NCI-H1436 (cell line): ENCODE measurements around the gene RAET1E.
"Not testable (repeated sequence)": the region's sequence is repeated elsewhere in the genome, so short reads cannot be mapped to it uniquely, and the experiment has no call there.

ENCODE experiments used
- DNase-seq: peaks from one replicate; lab custom pipeline; 2025; lab: John Stamatoyannopoulos, UW

RAET1E gene

DNA sequence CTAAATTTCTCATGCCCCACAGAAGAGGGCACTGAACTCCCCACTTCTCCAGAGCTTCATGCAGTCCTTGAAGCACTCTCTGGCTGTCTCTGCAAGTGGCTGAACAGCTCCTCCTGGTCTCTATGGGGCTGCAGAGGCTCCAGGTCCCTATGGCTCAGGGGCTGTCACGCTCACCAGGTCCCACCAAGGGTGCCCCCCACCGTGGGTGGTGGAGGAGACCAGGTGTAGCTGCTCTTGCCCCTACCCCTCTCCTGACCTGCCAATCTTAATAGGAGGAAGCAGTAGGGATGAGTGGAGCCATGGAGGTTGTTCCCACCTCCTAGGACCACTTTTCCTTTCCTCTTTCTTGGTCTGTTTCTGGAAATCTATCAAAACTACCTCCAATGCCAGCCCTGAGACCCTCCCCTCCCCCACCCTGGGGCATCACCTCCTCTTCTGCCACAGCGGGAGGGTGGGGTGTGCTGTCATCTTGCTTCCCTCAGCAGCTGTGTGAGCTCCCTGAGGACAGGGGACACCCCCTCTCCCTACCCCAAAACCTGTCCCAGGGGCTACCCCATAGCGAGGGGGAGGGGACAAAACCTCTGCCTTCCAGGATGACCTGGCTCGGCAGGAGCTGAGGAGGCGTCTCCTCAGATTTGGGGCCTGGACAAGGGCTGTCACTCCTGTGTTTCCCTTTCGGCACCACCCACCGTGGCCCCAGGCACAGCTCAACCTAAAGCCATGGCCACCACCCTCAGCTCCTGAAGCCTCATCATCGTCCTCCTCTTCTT, 12.0 kb upstream of the RAET1E start:
- DNase-seq: no peak

DNA sequence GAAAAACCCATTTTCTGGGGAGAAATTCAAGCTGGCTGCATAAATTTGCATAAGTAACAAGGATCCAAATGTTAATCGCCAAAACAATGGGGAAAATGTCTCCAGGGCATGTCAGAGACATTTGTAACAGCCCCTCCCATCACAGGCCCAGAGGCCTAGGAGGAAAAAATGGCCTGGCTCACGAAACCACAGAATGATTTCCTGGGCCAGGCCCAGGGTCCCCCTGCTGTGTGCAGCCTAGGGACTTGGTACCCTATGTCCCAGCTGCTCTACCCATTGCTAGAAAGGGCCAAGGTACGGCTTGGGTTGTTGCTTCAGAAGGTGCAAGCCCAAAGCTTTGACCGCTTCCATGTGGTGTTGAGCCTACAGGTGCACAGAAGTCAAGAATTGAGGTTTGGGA, 10.6 kb upstream of the RAET1E start:
- not testable (repeated sequence) for DNase-seq

DNA sequence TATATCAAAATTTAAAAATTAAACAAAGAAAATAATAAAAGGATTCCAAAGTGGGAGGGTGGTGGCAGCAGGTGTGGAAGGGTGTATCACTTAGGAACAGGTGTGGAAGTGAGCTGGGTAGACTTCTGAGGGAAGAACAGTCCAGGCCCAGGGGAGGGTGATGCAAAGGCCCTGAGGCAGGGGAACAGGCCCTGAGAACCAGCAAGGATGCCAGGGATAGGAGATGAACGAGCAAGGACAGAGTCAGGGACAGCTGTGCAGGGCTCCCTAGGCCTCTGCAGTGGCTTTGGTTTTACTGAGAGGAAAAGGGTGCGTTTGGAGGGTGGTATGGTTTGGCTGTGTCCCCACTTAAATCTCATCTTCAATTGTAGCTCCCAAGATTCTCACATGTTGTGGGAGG, 9.4 kb upstream of the RAET1E start:
- no peak for DNase-seq

DNA sequence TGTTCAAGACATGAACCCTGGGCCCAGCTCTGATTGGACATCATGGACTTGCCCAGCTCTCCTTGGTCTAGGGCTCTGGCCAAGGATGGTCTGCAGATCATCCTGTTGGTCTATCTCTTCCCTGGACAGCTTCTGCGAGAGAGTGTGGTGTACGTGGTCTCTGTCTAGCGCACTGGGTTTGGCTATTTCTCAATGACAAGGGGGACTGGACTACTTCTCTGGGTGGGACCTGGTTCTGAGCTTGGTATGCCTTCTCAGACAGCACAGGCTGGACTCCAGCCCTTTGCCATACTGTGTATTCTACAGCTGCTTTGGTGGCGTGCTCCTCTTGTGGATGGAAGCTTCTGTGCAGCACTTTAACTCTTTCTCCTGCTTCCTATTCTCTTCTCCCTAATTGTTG, 8.5 kb upstream of the RAET1E start:
- no peak for DNase-seq

DNA sequence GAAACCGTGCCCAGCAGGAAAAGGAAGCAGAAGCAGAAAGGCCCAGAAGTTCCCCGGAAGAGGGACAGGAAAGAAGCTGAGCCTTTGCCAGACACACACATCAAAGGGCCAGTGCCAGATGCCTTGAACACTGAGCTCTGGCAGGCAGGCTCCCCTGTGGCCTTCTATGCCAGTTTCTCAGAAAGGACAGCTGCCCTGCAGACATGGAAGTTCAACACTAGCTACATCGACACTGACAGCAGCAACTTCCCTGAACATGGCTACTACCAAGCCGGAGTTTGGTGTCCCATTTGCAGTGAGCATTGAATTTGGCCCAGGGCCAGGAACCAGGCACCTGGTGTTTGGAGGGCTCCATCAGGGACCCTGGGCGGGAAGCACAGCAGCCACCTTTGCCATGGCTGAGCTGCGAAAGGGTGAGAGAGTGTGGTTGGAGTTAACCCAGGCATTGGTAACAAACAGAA, 8.0 kb upstream of the RAET1E start:
- DNase-seq: no peak

DNA sequence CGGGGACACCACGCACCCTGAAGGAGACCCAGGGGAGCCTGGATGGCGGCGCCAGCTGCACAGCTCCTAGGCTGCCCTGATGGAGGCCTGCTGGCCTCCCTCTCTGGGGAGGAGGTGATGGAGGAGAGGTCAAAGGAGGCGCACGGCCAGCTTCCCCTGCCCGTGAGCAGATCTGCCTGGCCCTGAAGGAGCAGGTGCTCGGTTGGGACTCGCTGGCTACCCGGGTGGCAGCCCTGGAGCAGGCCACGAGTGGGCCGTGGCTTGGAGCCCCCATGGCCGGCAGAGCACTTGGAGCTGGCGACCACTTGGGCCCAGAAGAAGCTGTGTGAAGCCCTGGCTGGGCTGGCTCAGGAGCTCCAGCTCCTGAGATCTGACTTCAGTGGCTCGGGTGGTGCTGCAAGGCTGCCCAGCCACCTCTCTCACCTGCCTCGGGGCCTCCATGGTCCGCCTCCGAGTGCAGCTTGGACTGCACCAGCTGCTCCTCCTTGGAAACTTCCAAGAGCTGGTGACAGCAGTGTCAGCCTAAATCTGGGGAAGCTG, 7.5 kb upstream of the RAET1E start:
- no peak for DNase-seq

DNA sequence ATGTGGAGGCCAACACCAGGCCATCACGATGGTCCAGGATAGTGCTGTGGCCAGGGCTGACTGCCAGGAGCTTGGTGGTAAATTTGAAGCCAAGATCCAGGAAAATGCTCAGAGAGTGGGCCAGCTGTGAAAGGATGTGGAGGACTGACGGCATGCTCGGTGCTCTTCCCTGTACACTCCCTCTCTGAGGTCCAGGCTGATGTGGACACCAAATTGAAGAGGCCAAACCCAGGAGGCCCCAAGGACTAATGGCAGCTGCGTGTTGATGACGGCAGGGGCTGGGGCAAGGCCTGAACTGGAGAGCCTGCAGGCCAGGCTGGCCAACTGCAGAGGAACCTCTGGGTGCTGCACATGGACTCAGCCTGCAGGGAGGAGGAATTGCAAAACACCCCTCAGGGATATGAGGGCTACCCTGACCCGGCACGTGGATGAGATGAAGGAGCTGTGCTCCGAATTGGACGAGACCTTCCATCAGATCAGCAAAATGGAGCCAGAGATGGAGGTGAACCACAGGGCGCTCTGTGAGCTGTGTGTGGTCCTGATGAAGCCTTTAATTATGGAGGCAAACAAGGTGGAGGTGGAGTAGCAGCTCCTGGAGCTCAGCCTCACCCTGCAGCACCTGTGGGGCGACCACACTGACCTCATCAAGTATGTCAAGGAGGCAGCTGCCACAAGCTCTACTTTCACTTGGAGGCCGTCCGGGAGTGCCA, 6.9 kb upstream of the RAET1E start:
- no peak for DNase-seq

DNA sequence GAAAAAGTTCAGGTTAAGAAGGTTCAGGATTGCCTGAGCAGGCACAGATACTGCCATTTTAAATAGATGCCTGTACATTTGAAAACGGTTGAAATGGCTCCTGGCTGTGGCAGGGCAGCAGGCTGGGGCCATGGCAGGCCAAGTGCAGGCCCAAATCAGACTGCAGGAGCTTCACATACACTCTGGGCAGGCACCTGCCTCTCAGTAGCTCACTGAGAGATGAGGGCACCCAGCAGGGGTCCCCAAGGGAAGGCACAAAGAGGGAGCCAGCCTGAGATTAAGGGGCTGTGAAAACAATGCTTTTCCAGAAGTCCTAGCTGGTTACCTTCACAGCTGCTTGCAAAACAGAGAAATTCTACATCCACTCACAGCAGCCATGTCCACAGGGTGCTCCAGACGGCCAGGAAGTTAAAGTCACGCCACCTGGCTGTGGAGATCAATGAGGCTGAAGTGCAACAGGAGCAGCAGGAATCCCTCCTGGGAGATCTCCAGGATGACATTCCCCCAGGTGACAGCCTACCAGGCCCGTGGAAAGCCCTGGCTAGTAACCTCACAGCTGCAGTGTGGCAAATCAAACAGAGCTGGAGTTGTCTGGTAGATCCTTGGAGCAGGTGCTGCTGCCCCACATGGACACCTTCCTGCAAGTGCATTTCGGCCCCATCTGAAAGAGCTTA, 6.2 kb upstream of the RAET1E start:
- no peak for DNase-seq

DNA sequence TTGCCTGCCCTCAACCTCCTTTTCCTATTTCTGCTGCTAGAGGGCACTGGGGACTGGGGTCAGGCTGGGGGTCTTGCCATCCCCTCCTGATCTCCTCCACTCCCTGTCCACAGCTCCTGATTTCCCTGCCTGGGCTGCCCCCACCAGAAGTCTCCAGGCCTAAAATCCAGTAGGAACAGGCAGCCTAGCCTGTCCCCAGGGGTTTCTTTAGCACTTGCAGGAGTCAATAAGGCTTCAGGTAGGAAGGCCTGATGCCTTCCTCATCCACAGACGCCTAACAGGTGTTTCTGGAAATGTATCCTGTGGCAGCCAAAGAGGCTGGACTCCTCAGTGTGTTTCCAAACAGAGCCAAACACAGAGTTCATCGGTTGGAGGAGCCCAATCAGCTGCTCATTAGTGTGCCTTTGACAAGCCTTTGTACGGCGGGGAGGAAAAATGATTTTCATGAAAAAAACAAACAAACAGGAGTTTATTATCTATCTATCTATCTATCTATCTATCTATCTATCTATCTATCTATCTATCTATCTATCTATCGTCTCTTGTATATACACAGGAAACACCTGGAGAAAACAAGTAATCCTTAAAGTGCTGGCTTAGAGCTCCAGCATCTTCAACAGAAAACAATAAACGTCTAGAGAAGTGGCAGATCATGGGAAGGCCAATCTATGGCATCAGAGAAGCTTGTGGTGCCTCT, 3.7 kb upstream of the RAET1E start:
- DNase-seq: no peak

DNA sequence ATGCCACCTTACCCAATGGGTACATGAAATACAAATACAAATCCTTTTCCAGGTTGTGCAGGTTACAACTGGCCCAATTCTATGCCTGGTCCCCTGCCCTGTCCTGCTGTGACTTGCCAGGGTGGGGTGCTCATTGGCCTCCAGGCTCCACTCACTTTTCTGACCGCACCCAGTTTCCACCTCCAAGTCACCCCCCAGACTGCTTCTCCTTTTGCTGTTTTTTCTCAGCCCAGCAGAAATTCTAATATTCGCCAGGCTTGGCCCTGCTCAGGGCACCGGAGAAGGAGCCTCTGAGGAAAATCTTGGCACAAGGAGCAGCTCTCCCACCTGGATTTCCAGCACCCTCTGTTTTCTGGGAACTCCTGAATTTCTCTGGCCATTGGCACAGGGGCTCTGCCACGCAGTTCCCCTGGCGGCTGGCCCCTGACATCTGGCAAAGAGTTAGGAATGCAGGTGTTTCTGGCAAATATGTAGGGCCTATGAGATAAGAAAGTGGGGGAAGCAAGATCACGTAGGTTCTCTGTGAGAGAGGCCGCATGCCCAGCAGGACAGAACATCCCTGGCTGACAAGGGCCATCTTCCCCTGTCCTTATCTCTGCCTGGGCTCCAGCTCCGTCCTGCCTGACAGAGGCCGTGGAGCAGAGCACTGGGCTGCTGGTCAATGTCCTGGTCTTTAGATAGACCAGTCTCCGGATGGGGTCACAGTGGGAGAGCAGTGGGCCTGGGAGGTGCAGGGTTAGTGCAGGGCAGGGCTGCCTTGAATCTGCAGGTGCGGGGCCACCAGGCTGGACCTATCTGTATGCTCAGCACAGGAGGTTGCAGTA, 2.9 kb upstream of the RAET1E start:
- no peak for DNase-seq

DNA sequence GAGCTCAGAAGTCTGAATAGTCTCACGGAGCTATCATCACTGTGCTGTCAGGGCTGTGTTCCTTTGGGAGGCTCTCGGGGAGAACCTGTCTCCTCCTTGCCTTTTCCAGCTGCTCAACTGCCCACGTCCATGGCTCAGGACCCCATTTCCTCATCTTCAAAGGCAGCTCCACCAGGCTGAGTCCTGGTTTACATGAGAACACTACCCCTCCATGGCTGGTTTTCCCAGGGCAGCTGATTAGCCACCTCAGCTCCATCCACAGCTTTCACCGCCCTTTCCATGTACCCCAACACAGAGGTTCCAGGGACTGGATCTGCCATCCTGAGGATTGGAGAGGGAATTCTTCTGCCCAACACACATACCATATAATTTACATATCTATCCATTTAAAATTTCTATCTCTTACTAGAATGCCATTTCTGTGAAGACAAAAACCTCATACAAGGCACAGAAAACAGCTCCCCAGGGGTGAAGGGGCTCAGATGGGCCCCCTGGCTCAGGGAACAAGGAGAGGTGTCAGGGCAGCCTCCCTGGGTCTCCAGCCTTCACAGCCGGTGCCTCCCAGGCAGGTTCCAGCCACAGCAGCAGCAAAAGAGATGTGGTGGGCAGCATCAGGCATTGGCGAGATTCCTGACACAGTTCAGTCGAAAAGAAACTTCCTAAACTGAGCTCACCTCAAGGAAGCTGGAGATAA, 2.2 kb upstream of the RAET1E start:
- no peak for DNase-seq

DNA sequence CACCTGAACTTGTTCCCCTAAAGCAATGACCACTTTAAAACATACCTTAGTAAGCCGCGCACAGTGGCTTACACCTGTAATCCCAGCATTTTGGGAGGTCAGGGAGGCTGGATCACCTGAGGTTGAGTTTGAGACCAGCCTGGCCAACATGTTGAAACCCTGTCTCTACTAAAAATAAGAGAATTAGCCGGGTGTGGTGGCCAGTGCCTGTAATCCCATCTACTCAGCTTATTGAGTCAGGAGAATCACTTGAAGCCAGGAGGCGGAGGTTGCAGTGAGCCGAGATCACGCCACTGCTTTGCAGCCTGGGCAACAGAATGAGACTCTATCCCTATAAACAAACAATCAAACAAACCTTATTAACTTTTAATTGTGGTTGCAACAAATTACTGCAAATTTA, 1.6 kb upstream of the RAET1E start:
- DNase-seq: no peak

DNA sequence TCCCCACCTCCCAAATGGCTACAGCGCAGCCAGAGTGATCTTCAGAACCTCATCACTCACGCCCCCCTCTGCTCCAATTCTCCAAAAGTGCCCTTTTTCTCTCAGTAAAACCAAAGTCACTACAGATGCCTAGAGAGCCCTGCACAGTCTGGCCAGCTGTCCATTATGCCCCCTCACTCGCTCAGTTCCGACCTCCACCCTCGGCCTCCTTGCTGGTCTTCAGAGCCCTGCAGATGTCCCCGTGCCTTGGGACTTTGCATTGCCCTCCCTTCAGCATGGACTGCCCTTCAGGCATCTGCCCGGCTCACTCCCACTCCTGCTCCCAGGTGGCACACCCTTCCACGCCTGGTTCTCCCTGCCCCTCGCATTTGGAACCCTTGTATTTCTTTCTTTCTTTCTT, 1.1 kb upstream of the RAET1E start:
- no peak for DNase-seq

DNA sequence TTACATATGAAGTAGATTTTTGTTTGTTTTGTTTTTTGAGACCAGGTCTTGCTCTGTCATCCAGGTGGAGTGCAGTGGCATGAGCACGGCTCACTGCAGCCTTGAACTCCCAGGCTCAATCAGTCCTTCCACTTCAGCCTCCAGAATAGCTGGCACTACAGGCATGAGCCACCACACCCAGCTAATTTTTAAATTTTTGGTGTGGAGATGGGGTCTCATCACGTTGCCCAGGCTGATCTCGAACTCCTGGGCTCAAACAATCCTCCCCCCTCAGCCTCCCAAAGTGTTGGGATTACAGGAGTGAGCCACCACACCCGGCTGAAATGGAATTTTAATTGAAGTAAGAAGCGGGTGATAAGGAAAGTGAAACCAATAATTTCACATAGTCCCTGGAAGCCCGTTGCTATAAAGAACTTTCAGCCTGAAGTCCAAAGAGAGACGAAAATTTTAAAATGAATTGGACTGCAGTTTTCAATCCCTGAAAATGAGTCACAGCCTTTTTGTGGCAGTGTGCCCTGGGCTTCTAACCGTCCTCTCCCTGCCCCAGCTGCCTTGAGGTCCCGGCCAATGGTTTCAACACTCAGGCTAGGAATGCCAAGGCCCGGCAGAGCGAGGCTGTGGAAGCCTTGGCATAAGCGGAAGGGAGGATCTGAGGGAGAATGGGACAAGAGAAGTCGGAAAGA, 757 bp downstream of the RAET1E start:
- DNase-seq: no peak

DNA sequence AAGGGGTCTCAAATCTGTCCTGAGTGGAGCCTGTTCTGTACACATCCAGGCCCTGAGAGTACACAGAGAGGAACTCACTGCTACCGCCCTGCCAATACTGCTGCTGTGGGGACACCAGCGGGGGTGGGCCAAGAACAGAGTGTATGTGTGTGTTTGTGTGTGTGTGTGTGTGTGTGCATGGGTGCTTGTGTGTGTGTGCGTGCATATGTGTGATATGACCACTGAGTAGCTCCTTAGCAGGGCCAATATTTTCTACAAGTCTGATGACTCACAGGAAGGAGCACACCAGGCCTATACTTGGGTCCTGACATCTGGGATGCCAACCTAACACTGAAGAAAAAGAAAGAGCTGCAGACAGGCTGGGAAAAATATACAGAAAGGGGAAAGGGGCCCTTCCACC, 1.4 kb downstream of the RAET1E start:
- no peak for DNase-seq

DNA sequence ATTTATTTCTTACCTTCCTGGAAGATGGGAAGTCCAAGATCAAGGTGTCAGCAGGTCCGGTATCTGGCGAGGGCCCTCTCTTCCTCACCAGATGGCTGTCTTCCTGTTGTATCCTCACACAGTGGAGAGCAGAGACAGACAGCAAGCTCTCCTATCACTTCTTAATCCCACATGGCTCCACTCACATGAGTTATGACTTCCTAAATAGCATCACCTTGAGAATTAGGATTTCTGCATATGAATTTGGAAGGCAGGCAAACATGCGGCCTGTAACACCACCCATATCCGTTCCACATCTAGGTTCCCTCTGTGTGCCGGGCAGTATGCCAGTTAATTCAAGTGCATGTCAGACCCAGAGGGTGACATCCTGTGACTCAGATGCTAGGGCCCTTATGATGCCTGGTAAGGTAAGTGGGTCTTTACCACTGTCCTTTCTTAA, 2.1 kb downstream of the RAET1E start:
- no peak for DNase-seq

DNA sequence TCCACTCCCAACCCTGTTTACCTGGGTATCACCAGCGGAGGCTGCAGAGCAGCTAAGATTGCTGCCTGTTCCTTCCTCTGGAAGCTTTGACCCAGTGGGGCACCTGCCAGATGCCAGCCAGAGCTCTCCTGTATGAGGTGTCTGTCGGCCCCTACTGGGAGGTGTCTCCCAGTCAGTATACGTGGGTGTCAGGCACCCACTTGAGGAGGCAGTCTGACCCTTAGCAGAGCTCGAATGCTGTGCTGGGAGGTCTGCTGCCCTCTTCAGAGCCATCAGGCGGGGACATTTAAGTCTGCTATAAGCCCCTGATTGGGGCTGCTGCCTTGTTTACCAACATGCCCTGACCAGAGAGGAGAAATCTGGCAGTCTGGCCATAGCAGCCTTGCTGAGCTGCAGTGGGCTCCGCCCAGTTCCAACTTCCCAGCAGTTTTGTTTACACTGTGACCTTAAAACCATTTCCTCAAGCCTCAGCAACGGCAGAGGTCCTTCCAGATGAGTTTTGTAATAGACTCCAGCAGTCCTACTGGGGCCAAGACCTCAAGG, 2.8 kb downstream of the RAET1E start:
- no peak for DNase-seq

DNA sequence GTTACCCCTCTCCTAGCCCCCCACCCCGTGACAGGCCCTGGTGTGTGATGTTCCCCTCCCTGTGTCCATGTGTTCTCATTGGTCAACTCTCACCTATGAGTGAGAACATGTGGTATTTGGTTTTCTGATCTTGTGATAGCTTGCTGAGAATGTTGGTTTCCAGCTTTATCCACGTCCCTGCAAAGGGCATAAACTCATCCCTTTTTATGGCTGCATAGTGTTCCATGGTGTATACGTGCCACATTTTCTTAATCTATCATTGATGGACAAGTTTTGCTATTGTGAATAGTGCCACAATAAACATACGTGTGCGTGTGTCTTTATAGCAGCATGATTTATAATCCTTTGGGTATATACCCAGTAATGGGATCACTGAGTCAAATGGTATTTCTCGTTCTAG, 6.0 kb downstream of the RAET1E start:
- DNase-seq: not testable (repeated sequence)

DNA sequence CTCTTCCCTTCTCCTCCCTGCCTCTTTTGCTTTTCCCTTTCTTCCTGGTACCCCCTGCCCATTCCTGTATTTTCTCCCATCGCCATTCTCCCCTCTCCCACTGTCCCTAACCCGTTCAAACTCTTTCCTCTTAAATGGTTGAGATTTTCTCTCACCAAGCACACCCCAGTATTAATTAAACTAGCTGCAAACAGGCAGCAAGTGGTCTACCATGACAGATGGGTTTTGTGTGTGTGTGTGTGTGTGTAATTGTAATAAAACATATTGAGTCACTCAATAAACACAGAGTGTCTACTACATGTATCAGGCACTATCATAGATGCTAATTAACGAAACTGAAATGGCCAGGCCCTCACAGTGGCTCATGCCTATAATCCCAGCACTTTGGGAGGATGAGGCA, 6.7 kb downstream of the RAET1E start:
- DNase-seq: no peak

DNA sequence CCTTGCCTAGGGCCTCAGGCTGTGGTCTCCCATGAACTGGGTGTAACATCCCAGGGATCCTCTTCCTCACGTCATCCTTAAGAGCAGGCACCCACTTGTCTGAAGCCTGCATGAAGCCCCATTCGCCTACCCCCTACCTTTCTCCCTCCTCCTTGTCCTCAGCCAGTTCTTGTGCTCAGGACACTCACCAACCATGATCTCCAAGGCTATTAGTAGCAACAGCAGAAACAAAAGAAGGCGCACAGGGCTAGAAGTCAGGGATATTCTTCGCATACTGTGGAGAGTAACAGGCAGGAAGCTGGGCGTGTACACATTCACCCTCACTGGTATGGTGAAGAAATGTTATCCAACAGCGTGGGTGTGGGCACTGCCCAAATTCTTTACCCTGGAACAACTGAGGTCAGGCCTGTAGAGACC, 7.3 kb downstream of the RAET1E start:
- DNase-seq: no peak
